Upper lobe of left lung (tissue), 6 donors: ENCODE measurements around the gene ACTR3. TPM values are rescaled to one million over a fixed set of nuclear protein-coding genes. Genes with fewer than 3 reads are reported as not detected.

ENCODE experiments used
- ATAC-seq, 2 donors: fragments of 200-7000 bp; cut with Tn5 transposase; one replicate each; pipeline ENCODE4 v1.9.1; 2022; ENCODE audit warnings: mild to moderate bottlenecking in 2 of 2, moderate library complexity in 2 of 2; ENCODE audit not compliant: low FRiP score in 2 of 2
- DNase-seq, 2 donors: peaks; one replicate each; pipeline ENCODE4 v3.0.0-alpha.2; 2019 to 2020
- H3K27ac ChIP-seq, 4 donors: fragments of 200-600 bp; sonication (generic); one replicate each; pipeline ENCODE4 v1.5.1; 2016 to 2019
- H3K27me3 ChIP-seq, 4 donors: fragments of 200-600 bp; sonication (generic); one replicate each; pipeline ENCODE4 v1.5.1; 2017 to 2019
- H3K36me3 ChIP-seq, 4 donors: fragments of 200-600 bp; sonication (generic); one replicate each; pipeline ENCODE4 v1.5.1; 2016 to 2019
- H3K4me1 ChIP-seq, 4 donors: fragments of 200-600 bp; sonication (generic); one replicate each; pipeline ENCODE4 v1.5.1; 2018 to 2019
- H3K4me3 ChIP-seq, 4 donors: fragments of 200-600 bp; sonication (generic); one replicate each; pipeline ENCODE4 v1.5.1; 2017 to 2019; ENCODE audit warnings: mild to moderate bottlenecking in 2 of 4, moderate library complexity in 1 of 4
- H3K9me3 ChIP-seq, 4 donors: fragments of 200-600 bp; sonication (generic); one replicate each; pipeline ENCODE4 v1.5.1; 2018 to 2019
- CTCF ChIP-seq, 6 experiments: fragments of 450-650 bp in 4 of 6; fragments of 200-600 bp in 2 of 6; sonication (generic) in 2 of 6; IDR thresholded peaks; one replicate each; pipeline ENCODE4 v1.5.1; 2016 to 2019; ENCODE audit warnings: antibody characterized with exemption in 6 of 6
- EP300 ChIP-seq, 4 donors: sonication (generic); formaldehyde crosslinking; IDR thresholded peaks; one replicate each; pipeline ENCODE4 v1.5.1; 2017; ENCODE audit warnings: antibody characterized with exemption in 4 of 4, control low read depth in 2 of 4
- POLR2A ChIP-seq, 4 donors: fragments of 450-650 bp; IDR thresholded peaks; one replicate each; pipeline ENCODE4 v1.5.1; 2016 to 2017; ENCODE audit warnings: antibody characterized with exemption in 4 of 4, mild to moderate bottlenecking in 2 of 4
- POLR2AphosphoS5 ChIP-seq, 2 donors: sonication (generic); formaldehyde crosslinking; IDR thresholded peaks; one replicate each; pipeline ENCODE4 v1.5.1; 2017; ENCODE audit warnings: antibody characterized with exemption in 2 of 2
- WGBS, 2 donors: methylation state at CpG; one replicate each; pipeline ENCODE4 v1.1.5; 2017 to 2018; 5-methylcytosine and 5-hydroxymethylcytosine counted together
- total RNA-seq, 6 donors: library from RNA; depleted of rRNA in 4 of 6; stranded (reverse); fragments of >200 nt in 4 of 6; gene quantifications; one replicate each; pipeline versions ENCODE4 v1.1.0 to v1.2.1, GENCODE V29; 2016 to 2021
- donor health status: DM: no; HTN: no; CAD: no; lungs with moderate emphysema.
- donor health status: DM: no; HTN: yes; CAD: no; lungs with severe emphysema.

Gene ACTR3
- total RNA-seq, 6 donors from 2014 or later: 79.6 to 304 (median 139) TPM

GRCh38 chr2:113972766-113973165 lies 82.9 kb downstream of the ACTR3 start:
- H3K36me3 ChIP-seq: peaks cover 0 to 19% (median 3%) of the 10 kb centered on the region in 4 donors
- 80 to 82% methylated on average over 3 of the region's 3 CpGs for WGBS, 2 donors

GRCh38 chr2:113973810-113974209 lies 83.9 kb downstream of the ACTR3 start:
- H3K27me3 ChIP-seq: no peaks in the 10 kb centered on the region
- 88 to 91% methylated on average over 4 of the region's 4 CpGs for WGBS, 2 donors

More at GRCh38 chr2:113972766-113973165, 82.9 kb downstream of the ACTR3 start:
- no peak for ATAC-seq
- H3K9me3 ChIP-seq: no peaks in the 10 kb centered on the region
- DNase-seq: no peak
- no peak overlapping the region for H3K4me3 ChIP-seq
- TF ChIP-seq POLR2AphosphoS5 (IDR thresholded peaks at IDR 0.05): no peak
- no peak for TF ChIP-seq CTCF (IDR thresholded peaks at IDR 0.05)
- TF ChIP-seq POLR2A (IDR thresholded peaks at IDR 0.05): no peak
- TF ChIP-seq EP300 (IDR thresholded peaks at IDR 0.05): no peak
- no peaks in the 10 kb centered on the region for H3K27me3 ChIP-seq
- H3K4me1 ChIP-seq: no peaks in the 10 kb centered on the region
- H3K27ac ChIP-seq: no peak overlapping the region

GRCh38 chr2:113974727-113975126 lies 84.8 kb downstream of the ACTR3 start:
- TF ChIP-seq EP300 (IDR thresholded peaks at IDR 0.05): no peak
- no peak overlapping the region for H3K4me3 ChIP-seq
- peaks cover 0 to 19% (median 1%) of the 10 kb centered on the region in 4 donors for H3K36me3 ChIP-seq
- DNase-seq: no peak
- 65 to 75% methylated on average over 4 of the region's 4 CpGs for WGBS, 2 donors
- H3K9me3 ChIP-seq: peaks cover 0 to 6% (median 1%) of the 10 kb centered on the region in 4 donors
- H3K27me3 ChIP-seq: no peaks in the 10 kb centered on the region
- no peaks in the 10 kb centered on the region for H3K4me1 ChIP-seq
- no peak overlapping the region for H3K27ac ChIP-seq
- no peak for ATAC-seq

More at GRCh38 chr2:113973810-113974209, 83.9 kb downstream of the ACTR3 start:
- Histone ChIP-seq H3K4me3 (no peak overlapping the region), H3K27ac (no peak overlapping the region), H3K36me3 (peaks cover 0 to 19% (median 3%) of the 10 kb centered on the region in 4 donors), H3K4me1 (no peaks in the 10 kb centered on the region), H3K9me3 (no peaks in the 10 kb centered on the region)
- ATAC-seq: no peak
- TF ChIP-seq CTCF (IDR thresholded peaks at IDR 0.05) (no peak), POLR2AphosphoS5 (IDR thresholded peaks at IDR 0.05) (no peak), POLR2A (IDR thresholded peaks at IDR 0.05) (no peak), EP300 (IDR thresholded peaks at IDR 0.05) (no peak)
- DNase-seq: no peak

GRCh38 chr2:113976277-113976928 lies 86.5 kb downstream of the ACTR3 start:
- H3K27me3 ChIP-seq: no peaks in the 10 kb centered on the region
- peaks cover 0 to 17% (median 1%) of the 10 kb centered on the region in 4 donors for H3K36me3 ChIP-seq
- ATAC-seq (peak in 1 of 2 donors; percentile 6), DNase-seq (no peak)
- TF ChIP-seq POLR2AphosphoS5 (IDR thresholded peaks at IDR 0.05) (no peak), EP300 (IDR thresholded peaks at IDR 0.05) (no peak), CTCF (IDR thresholded peaks at IDR 0.05) (no peak), POLR2A (IDR thresholded peaks at IDR 0.05) (no peak)
- no peak overlapping the region for H3K4me3 ChIP-seq
- H3K27ac ChIP-seq: no peak overlapping the region
- WGBS, 2 donors: 78 to 82% methylated on average over 6 to 7 of the region's 7 CpGs
- H3K9me3 ChIP-seq: peaks cover 0 to 8% (median 1%) of the 10 kb centered on the region in 4 donors
- H3K4me1 ChIP-seq: no peaks in the 10 kb centered on the region

- no peak overlapping the region for H3K27ac ChIP-seq
- DNase-seq: no peak
- ATAC-seq: no peak
- 79 to 85% methylated on average over 4 to 8 of the region's 8 CpGs for WGBS, 2 donors
- H3K9me3 ChIP-seq: peaks cover 0 to 8% (median 1%) of the 10 kb centered on the region in 4 donors
- no peaks in the 10 kb centered on the region for H3K4me1 ChIP-seq
- H3K4me3 ChIP-seq: no peak overlapping the region
- no peak for TF ChIP-seq POLR2AphosphoS5 (IDR thresholded peaks at IDR 0.05)
- TF ChIP-seq CTCF (IDR thresholded peaks at IDR 0.05): no peak
- no peak for TF ChIP-seq POLR2A (IDR thresholded peaks at IDR 0.05)
- no peak for TF ChIP-seq EP300 (IDR thresholded peaks at IDR 0.05)
- peaks cover 0 to 13% (median 0%) of the 10 kb centered on the region in 4 donors for H3K36me3 ChIP-seq
- no peaks in the 10 kb centered on the region for H3K27me3 ChIP-seq
Measured at GRCh38 chr2:113977060-113977659, 87.3 kb downstream of the ACTR3 start.
